GM18526 (cell line): ENCODE results near the gene CYP2U1.

Experiments used
- POLR2A ChIP-seq: IDR thresholded peaks from 3 replicates; pipeline ENCODE4 v1.6.1; 2011; ENCODE audit not compliant: insufficient read length; ENCODE audit errors: extremely low read depth

CYP2U1 gene

DNA sequence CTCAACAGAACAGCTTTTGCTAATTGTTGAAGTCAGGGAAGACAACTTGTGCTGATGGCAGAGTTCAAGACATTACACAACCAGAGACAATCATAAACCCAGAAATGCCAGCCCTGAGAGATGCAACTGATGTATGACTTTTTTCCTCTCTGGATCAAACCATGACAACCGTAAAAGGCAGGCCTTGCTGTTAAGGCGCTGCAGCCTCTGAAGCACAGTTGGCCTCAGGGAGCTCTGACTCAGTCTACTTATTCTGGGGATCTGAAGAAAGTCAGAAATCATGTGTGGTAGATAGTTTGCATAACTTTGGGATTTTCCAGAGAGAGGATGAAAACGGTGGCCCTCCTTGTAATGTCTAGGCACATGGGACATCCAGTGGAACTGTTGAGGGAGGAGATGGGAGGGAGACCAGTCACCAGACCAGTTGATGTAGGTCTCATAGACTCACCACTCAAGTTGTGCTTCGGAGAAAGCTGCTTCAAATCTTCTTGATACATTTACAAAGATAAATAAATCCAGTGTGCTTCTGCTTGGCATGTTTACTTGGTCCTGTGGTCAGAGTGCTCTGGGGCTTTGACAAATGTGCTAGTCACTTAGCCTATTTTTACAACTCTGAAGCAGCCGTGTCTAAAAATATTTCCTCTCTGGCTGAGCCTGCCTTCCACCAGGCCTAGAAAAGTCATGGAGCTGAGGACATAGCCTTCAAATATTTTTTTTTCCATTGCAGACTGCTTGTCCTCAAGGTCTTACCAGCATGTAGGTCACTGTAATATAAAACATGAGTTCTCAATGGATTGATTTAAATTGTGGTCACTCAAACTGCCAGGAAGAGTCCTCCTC lies 65.8 kb downstream of the CYP2U1 start:
- TF ChIP-seq POLR2A = no peak

DNA sequence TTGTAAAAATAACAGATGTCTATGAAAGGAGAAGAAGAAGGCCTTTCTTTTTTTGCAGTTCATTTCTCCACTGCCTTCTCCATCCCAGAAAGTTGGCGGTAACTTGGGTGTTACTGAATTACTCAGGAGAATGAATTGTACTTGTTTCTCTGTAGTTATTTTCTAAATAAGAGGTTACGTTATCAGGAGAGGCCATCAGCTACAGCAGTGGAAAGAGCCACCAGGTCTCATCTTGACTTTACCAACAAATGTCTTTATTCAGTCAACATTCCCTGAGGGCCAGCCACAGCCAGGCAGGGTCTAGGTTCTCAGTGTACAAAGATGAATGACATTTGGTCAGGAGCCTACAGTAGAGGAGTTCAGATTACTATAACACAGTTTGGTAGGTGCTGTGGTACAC lies 66.4 kb downstream of the CYP2U1 start:
- no peak for TF ChIP-seq POLR2A

- no peak for TF ChIP-seq POLR2A
These were observed 68.7 kb downstream of the CYP2U1 start for GRCh38 chr4:107999932-108000539.

- no peak for TF ChIP-seq POLR2A
These were observed 70.3 kb downstream of the CYP2U1 start for GRCh38 chr4:108001540-108002135.
